GM21737 (cell line): ENCODE measurements around the gene R3HCC1L.

ENCODE experiments used
- ATAC-seq: cut with Tn5 transposase; IDR thresholded peaks from one replicate; pipeline ENCODE4 v1.9.1; 2021; ENCODE audit warnings: mild to moderate bottlenecking, moderate library complexity; ENCODE audit not compliant: unreplicated experiment

The R3HCC1L gene

DNA sequence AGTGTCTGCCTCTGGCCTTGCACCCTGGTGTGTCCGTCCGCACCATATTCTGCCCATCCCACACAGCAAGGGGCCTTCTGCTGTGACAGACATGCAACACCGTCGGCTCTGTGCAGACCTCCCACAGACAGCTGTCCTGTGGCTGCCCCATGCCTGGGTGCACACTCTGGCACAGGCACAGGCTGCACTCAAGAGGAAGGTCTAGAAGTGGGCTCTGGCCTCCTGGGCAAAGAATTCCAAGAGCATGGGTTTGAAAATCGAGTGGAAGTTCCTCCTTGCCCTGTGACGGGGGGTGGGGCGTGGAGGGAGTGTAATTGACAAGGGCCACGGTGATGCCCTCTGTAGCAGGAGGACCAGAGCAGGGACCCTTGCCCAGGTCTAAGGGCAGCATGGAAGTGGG, 137.8 kb downstream of the R3HCC1L start:
- ATAC-seq, result no peak

DNA sequence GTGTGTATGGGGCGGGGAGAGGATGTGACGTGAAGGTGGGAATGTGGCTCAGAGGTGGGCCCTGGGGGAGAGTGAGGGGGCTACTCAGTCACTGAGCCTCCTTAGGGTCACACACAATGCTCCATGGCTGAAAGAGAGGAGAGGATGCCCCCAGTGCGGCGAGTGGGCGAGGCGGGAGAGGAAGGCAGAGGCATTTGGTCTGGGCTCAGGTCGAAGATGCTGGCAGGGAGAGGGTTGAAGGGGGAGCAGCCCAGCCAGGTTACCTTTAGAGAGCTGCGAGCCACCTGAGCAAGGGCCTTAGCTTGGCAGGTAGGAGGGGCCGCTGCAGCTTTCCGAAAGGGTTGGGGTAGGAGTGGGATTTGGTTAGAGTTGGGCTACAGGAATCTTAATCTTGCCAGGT, 138.2 kb downstream of the R3HCC1L start:
- ATAC-seq, result no peak

DNA sequence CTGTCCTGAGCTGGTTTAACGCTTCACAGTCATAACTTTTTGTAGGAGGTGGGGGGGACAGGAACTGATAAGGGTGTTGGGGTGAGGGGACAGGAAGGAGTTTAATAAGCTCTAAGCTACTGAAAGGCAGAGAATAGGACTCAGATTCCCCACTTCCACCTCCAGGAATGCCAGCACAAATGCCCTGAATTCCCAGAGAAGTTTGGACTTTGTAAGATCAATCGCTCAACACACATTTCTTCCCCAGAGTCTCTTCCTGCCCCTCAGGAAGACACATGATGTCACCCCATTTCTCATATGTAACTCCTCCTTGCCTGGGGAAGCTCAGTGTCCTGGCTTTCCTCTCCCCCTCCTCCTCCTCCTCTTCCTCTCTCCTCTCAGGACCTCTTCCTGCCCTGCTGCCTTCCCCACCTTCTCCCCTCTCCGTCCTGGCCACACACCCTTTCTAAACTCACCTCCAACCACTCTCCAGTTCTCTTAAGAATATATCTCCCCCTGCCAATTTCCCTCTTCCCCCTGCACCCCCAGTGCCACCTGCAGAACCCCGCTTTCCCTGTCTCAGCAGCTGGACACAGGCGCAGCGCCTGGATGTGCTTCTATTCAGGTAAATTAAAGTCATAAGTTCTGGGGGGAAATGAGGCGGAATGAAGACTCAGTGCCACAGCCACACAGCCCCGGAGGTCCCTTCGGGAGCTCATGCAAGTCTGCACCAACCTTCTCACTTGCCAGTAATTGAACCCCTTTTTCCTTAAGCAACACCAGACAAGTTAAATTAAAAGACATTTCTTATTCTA, 138.8 kb downstream of the R3HCC1L start:
- no peak for ATAC-seq

DNA sequence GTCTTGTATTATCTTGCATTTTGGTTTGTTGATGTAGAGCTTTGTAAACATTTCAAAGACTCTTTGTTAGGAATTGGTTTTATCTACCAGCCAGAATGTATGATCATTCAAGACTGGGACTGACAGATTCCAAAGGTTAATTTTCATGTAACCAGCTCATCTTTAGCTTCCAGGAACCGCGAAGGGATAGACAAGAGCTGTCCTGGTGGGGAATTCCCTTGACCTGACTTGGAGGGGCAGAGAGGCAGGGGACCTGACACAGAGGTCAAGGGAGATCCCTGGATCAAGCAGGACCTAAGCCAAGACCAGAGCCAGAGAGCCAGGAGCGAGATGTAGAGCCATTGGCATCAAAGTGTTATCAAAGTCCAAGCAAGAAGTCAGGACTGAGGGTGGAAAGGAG, 140.1 kb downstream of the R3HCC1L start:
- ATAC-seq, result no peak

DNA sequence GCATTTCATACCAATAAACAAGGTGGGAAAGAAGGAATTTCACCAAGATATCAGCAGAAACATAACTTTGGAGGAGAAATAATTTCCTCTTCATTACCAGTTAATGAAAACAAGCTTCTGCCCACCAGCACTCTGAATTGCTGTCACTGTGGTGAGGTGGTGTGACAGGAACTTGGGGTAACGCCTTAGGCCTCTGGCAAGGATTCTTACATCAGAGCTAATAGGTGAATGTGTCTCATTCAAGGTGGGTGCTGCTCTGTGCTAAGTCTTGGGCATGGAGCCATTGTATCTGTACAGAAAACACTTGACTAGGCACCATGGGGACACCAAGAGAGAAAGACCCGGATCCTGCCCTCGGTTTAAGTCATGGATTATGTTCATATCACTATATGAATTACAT, 141.9 kb downstream of the R3HCC1L start:
- no peak for ATAC-seq

DNA sequence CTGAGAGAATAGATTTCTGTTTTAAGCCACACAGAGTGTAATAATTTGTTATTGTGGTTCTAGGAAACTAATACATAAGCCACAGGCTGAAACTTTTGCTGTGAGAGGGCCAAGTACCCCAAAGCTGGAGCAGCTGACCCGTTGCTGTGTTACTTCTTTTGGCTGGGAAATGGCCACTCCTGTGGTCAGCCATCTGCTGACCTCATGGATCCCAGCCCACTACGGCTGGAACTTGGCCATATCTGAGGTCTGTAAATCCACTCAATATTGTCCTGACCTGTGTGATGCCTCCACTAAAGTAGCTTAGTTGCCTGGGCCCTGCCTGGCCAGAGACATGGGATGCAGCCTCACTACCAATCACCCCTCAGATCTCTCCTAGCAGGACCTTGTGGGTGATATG, 151.0 kb downstream of the R3HCC1L start:
- no peak for ATAC-seq

DNA sequence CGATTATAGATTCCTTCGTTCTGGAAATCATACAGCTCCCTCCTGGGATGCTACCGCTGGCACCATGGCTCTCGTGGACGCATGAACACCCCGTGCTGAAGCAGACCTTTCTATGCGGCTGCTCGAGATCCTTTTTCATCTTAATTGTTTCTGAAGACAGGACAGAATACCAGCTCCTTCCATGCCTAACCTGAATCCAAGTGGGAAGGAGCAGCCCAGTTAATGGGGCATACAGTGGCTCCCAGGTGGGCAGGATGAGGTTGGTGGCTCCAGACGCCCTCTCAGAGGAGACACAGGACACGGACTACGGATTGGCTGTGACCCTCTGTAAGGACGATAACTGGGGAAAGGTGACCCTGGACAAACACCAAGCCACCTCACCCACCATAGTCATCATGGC, 152.0 kb downstream of the R3HCC1L start:
- ATAC-seq, result no peak

DNA sequence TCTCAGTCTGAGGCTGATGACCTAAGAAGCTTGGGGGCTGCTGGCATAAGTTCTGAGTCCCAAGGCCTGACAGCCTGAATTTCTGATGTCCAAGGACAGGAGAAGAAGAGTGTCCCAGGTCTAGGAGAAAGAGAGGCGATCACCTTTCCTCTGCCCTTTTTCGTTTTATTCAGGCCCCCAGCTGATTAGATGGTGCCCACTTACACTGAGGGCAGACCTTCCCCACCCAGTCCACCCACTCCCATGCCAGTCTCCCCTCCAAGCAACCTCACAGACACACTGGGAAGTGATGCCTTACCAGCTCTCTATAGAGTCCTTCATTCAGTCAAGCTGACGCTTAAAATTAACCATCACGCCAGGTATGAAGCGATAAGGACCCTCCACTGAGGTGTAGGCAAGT, 152.9 kb downstream of the R3HCC1L start:
- no peak for ATAC-seq

DNA sequence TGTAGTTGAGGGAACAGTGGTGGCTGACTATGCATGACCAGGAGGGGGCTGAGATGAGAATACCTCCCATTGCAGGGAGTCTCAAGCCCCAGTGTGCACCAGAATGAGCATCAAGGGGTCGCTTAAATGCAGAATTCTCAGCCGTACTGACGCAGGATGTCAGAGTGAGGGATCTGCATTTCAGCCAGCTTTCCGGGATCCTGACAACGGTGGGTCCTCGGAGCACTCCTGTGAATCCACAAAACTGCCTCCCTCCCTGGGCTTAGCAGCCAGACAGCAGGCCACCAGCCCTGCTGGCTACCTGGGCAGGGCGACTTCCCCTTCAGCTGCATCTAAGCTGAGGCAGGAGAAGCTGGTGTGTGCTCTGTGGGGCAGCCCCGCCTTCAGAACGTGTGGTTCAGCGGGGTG, 155.3 kb downstream of the R3HCC1L start:
- no peak for ATAC-seq

DNA sequence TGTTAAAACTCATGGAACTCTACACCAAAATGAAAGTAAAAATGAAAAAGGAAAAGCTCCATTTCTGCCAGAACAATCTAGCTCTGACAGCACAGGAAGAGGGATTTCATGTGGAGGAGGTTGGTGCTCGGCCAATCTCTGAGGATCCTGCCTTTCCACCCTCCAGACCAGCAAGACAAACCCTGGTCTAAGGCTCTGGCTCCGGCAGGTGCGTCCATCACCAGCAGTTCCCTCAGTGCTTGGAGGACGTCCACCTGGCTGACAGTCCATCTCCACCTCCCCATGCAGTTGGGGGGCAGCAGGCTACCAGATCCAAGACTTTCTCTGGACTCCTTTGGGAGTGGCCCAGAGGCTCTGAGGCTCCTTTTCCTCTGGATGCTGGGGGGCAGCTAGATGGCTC, 158.5 kb downstream of the R3HCC1L start:
- no peak for ATAC-seq

DNA sequence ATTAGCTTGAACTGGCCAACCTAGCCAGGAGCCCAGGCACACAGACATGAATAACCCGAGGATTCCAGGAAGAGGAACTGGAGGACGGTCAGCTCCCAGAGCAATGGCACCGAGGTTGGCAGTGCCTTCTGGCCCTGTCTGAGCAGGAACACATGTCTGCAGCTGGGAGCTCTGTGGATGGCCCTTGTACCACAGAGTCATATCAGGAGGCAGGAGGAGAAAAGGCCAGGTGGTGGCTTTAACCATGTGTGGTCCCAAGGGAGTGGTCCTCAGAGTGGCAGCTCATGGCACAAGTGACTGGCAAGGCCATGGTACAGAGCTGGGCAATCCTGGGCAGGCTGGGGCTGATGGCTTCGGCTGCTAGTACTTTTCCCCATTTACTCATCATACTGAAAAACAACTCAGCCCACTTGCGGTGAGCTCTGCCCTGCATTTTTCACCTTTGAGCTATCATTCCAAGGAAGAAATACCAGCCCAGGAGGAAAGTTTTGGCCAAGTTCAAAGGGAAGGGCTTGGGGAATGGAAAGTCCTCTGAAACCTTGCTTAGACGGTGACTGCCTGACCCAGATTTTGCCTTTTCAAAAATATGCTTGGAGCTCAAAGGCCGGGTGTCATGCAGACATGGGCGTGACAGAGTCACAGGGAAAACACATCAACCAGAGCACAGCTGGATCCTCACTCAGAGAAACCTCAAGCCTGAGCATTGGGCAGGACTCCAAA, 159.3 kb downstream of the R3HCC1L start:
- no peak for ATAC-seq

DNA sequence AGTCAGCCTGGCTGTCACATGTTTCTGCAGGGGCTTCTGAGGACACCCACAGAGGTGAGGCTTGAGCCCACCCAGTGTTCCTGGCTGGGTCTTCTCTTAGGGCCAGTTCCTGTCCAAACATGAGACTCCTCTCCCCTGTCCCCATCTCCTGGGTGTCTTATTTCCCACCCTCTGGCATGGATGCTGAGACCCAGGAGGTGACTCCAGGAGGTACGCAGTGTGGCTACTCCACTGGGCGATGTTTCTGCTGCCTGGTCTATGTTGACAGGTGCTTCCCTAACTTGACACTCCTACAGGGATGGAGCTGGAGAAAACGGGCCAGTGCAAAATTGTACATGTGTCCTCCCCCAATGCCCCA, 159.8 kb downstream of the R3HCC1L start:
- ATAC-seq, result no peak
